ENCODE results near the gene CGB7.

Gene CGB7

GRCh38 chr19:49057636-49058234 is at the start of gene CGB7:
Gene CGB7 (minus strand): TSS chr19:49057749. CDS start chr19:49055375, 2,374 bp downstream.
- CTCF ChIA-PET, result interaction anchor here (1.0 to 5.0 kb wide), 7 partner anchors 11 to 65 kb away, joined by 3 to 46 read pairs (median 5); partner anchors contain the start of genes GYS1, KCNA7 and RUVBL2
- TF ChIP-seq CTCF (IDR thresholded peaks at IDR 0.05; ENCODE audit: insufficient read depth, low read length, missing control alignments), result no peak
- DNase-seq (ENCODE audit: low read depth, low spot score), result no peak
- H3K4me3 ChIP-seq (ENCODE audit: low read depth, low read length), result peak within 1 kb of the TSS; percentile 66
- POLR2A ChIA-PET, result interaction anchor here (0.9 to 1.3 kb wide), 3 partner anchors 39 to 66 kb away, joined by 3 to 7 read pairs (median 6); no protein-coding TSS in a partner anchor

- POLR2A ChIA-PET, result no interaction called here
These were observed 49.1 kb upstream of the CGB7 start for GRCh38 chr19:49106648-49107135.

GRCh38 chr19:49104229-49104864 is 46.8 kb upstream of the CGB7 start:
- no peak for TF ChIP-seq CTCF (IDR thresholded peaks at IDR 0.05; ENCODE audit: insufficient read depth, low read length, missing control alignments)
- no peak for DNase-seq (ENCODE audit: low read depth, low spot score)
- ChIA-PET POLR2A (interaction anchor here (0.6 kb wide), 1 partner anchor 32 kb away, joined by 3 read pairs; no protein-coding TSS in a partner anchor), CTCF (interaction anchor here (1.1 to 5.1 kb wide), 7 partner anchors 9 to 104 kb away, joined by 3 to 66 read pairs (median 12); partner anchors contain the start of genes LIN7B and PPFIA3)
- H3K4me3 ChIP-seq (ENCODE audit: low read depth, low read length), result no peak overlapping the region

More at GRCh38 chr19:49106648-49107135, 49.1 kb upstream of the CGB7 start:
- no peak for DNase-seq (ENCODE audit: low read depth, low spot score)
- H3K4me3 ChIP-seq (ENCODE audit: low read depth, low read length), result no peak overlapping the region
- CTCF ChIA-PET, result interaction anchor here (0.8 to 5.1 kb wide), 17 partner anchors 7 to 119 kb away, joined by 3 to 66 read pairs (median 4); partner anchors contain the start of genes LIN7B and PPFIA3
- TF ChIP-seq CTCF (IDR thresholded peaks at IDR 0.05; ENCODE audit: insufficient read depth, low read length, missing control alignments), result peak; percentile 84

- POLR2A ChIA-PET, result no interaction called here
- no peak for DNase-seq (ENCODE audit: low read depth, low spot score)
- no peak for TF ChIP-seq CTCF (IDR thresholded peaks at IDR 0.05; ENCODE audit: insufficient read depth, low read length, missing control alignments)
- CTCF ChIA-PET, result interaction anchor here (0.6 to 5.1 kb wide), 6 partner anchors 8 to 119 kb away, joined by 3 to 66 read pairs (median 4); no protein-coding TSS in a partner anchor
- no peak overlapping the region for H3K4me3 ChIP-seq (ENCODE audit: low read depth, low read length)
These were observed 46.0 kb upstream of the CGB7 start for GRCh38 chr19:49103331-49104085.

- CTCF ChIA-PET, result interaction anchor here (1.1 to 5.1 kb wide), 5 partner anchors 7 to 106 kb away, joined by 3 to 66 read pairs (median 6); no protein-coding TSS in a partner anchor
- no peak for TF ChIP-seq CTCF (IDR thresholded peaks at IDR 0.05; ENCODE audit: insufficient read depth, low read length, missing control alignments)
- POLR2A ChIA-PET, result no interaction called here
- DNase-seq (ENCODE audit: low read depth, low spot score), result no peak
- no peak overlapping the region for H3K4me3 ChIP-seq (ENCODE audit: low read depth, low read length)
These were observed 44.8 kb upstream of the CGB7 start for GRCh38 chr19:49102303-49102702.

Measured in AG04449 (cell line).